Activated CD8-positive, alpha-beta memory T cell treated with anti-CD3 and anti-CD28 coated beads, Interleukin-2, amount 10 ng/mL, durations not matched to agents 7 days and 5 days (primary cell): ENCODE measurements around the gene ALKBH7. TPM values are rescaled to one million over a fixed set of nuclear protein-coding genes. Genes with fewer than 3 reads are reported as not detected.

Source experiments
- ATAC-seq: fragments of 150-1000 bp; cut with Tn5 transposase; one replicate; pipeline ENCODE4 v1.10.0; 2021; ENCODE audit warnings: moderate library complexity
- CTCF ChIA-PET: fragments of 350-600 bp; sonication (Branson Sonifier 250); formaldehyde crosslinking; loops from one replicate; lab custom pipeline; 2021; ENCODE audit warnings: antibody characterized with exemption; lab: Charles Lee
- DNase-seq: peaks from one replicate; pipeline ENCODE4 v3.0.0-alpha.2; 2020
- H3K27ac Mint-ChIP-seq: one replicate; pipeline ENCODE4 v1.8.0; 2021; ENCODE audit warnings: mild to moderate bottlenecking, mixed read lengths
- H3K27me3 Mint-ChIP-seq: one replicate; pipeline ENCODE4 v1.8.0; 2021; ENCODE audit warnings: mixed read lengths
- H3K36me3 Mint-ChIP-seq: one replicate; pipeline ENCODE4 v1.8.0; 2021; ENCODE audit warnings: mild to moderate bottlenecking, mixed read lengths
- H3K4me1 Mint-ChIP-seq: one replicate; pipeline ENCODE4 v1.8.0; 2021; ENCODE audit warnings: mixed read lengths
- H3K4me3 Mint-ChIP-seq: one replicate; pipeline ENCODE4 v1.8.0; 2021; ENCODE audit warnings: mild to moderate bottlenecking, moderate library complexity, mixed read lengths
- H3K9me3 Mint-ChIP-seq: one replicate; pipeline ENCODE4 v1.8.0; 2022; ENCODE audit warnings: low read depth, mixed read lengths
- total RNA-seq, 2 experiments: library from RNA; stranded (reverse); gene quantifications; one replicate each; pipeline ENCODE4 v1.2.3, GENCODE V29; 2021

Gene ALKBH7
- total RNA-seq, 2 experiments from 2014 or later = 31.9 to 45.8 TPM

DNA sequence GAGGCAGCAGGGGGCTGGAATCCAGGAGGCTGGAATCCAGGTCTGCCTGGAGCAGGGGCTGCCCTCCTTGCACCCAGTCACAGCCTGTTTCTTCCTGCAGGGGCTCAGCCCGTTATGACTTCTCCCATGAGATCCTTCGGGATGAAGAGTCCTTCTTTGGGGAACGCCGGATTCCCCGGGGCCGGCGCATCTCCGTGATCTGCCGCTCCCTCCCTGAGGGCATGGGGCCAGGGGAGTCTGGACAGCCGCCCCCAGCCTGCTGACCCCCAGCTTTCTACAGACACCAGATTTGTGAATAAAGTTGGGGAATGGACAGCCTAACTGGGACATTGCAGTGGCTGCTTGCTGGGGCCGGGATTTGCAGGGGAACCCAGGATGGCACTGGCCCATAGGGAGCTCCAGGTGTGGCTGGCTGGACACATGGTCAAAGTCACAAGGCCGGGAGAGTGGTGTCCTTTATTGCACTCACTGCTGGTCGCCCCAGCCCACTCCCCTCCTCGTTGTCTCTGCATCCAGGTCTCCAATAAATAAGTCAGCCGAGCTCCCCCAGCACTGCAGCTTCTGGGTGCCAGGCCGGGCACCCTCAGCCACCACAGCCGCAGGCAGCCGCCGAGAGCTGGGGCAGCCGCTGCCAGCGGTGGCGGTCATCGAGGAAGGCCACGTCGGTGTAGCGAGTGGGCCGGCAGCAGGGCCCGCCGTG, 2.3 kb downstream of the ALKBH7 start:
- Mint-ChIP-seq H3K4me1 (peaks cover 13% of the 10 kb centered on the region), H3K27ac (no peak overlapping the region), H3K9me3 (no peaks in the 10 kb centered on the region), H3K27me3 (no peaks in the 10 kb centered on the region), H3K36me3 (peaks cover 4% of the 10 kb centered on the region), H3K4me3 (no peak overlapping the region)
- DNase-seq = no peak
- ATAC-seq = no peak
- CTCF ChIA-PET = no interaction called here

DNA sequence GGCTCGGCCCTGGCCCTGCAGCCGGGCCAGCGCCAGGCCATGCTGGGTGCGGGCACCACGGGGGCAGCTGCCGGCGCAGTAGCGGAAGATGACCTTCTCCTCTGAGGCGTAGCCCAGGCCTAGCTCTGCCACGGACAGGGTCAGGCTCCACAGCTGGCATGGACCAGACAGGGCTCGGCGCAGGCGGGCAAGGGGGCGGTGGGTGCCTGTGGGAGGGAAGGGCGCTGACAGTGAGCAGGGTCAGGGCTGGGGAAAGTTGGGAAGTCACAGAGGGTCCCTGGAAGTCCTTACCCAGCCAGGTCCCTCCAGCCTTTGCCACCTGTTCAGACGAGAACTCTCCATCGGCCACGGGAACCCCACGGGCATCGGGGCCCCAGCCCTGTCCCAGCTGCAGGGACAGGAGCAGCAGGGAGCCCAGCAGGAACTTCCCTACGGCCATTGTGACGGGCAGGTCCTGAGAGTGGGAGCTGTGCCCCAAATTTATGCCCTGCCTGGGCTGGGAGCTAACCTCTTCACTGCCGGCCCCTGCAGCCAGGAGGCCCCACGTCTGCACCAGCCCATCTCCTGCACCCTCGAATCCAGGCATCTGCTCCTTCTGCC, 2.9 kb downstream of the ALKBH7 start, which contains the start of gene PSPN:
PSPN (minus strand) TSS at position 523 of the 600 bp plus-strand sequence; CDS start at position 439, 84 bp downstream.
- H3K36me3 Mint-ChIP-seq = peaks cover 10% of the 10 kb centered on the region
- ATAC-seq = no peak
- H3K27ac Mint-ChIP-seq = no peak within 1 kb of the TSS
- no peak within 1 kb of the TSS for H3K4me3 Mint-ChIP-seq
- H3K27me3 Mint-ChIP-seq = no peaks in the 10 kb centered on the region
- CTCF ChIA-PET = no interaction called here
- DNase-seq = no peak
- H3K9me3 Mint-ChIP-seq = no peaks in the 10 kb centered on the region
- H3K4me1 Mint-ChIP-seq = peaks cover 12% of the 10 kb centered on the region

DNA sequence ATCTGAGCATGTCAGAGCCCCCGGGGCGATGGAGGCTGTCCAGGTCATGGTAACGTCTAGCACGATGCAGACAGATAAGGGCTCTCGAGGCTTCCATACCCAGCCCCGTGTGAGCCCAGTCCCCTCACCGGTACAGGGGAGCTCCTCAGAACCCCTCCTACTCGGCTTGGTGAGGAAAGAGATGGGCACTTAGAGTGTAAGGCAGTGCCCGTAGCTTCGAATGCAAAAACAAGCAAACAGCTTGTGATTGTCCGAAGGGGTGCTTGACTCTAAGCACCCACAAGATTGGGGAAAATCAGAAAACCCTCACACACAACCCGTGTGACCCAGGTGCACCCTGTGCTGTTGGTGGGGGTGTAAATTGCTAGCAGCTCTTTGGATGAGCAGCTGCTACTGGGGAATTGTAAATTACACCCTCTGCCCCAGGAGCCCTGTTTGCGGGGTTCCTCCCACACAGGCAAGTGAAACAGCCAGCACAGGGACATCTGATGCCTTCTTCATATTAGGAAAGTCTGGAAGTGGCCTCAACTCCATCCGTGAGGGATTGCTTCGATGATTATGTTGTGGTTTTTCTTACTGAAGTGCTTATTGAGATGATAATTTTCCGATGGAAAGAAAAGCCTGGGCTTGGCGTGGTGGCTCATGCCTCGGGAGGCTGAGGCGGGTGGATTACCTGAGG, 4.1 kb downstream of the ALKBH7 start:
- H3K9me3 Mint-ChIP-seq = no peaks in the 10 kb centered on the region
- no peak for ATAC-seq
- DNase-seq = no peak
- H3K27me3 Mint-ChIP-seq = no peaks in the 10 kb centered on the region
- CTCF ChIA-PET = no interaction called here
- no peak overlapping the region for H3K27ac Mint-ChIP-seq
- H3K36me3 Mint-ChIP-seq = peaks cover 19% of the 10 kb centered on the region
- H3K4me1 Mint-ChIP-seq = peaks cover 12% of the 10 kb centered on the region
- H3K4me3 Mint-ChIP-seq = no peak overlapping the region

DNA sequence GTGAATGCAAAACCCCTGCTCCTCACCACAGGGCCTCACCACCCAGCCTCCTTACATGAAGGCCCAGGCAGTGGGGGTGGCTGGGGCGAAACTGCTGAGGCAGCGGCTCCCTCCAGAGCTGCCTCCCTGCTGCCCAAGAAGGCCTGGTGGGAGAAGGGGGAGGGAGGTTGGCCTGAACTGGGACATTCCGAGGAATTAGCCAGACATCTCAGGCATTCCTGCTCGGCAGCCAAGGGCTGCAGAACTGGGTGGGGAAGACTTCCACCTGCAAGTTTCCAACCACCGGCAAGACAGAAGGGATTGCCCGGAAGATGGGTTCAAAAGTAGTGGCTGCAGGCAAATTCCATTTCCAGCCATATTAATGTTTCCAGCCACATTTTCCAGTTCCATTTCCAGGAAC, 5.4 kb downstream of the ALKBH7 start:
- Mint-ChIP-seq H3K27ac (no peak overlapping the region), H3K36me3 (peaks cover 27% of the 10 kb centered on the region), H3K4me1 (peaks cover 8% of the 10 kb centered on the region), H3K4me3 (no peak overlapping the region), H3K9me3 (no peaks in the 10 kb centered on the region), H3K27me3 (no peaks in the 10 kb centered on the region)
- CTCF ChIA-PET = no interaction called here
- ATAC-seq (no peak), DNase-seq (no peak)

DNA sequence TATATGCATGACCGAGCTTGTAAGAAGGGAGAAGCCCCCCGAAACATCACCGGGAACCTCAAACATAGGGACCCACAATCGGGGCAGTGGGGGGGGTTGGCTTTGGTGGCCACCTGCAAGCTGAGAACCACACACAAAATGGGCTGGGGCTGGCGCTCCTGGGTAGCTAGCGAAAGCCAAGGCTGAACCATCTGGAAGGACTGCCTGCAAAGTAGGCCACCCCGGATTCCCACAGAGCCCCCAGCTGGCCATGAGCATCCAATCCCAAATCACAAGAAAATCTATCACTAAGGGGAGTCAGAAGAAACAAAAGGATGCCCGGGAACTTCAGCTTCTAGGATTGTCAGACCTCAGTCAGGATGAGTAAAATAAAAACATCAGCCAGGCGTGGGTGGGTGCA, 5.9 kb downstream of the ALKBH7 start:
- Mint-ChIP-seq H3K4me1 (peaks cover 6% of the 10 kb centered on the region), H3K9me3 (no peaks in the 10 kb centered on the region), H3K27ac (no peak overlapping the region), H3K27me3 (no peaks in the 10 kb centered on the region), H3K36me3 (peaks cover 31% of the 10 kb centered on the region), H3K4me3 (no peak overlapping the region)
- CTCF ChIA-PET = no interaction called here
- ATAC-seq (no peak), DNase-seq (no peak)

DNA sequence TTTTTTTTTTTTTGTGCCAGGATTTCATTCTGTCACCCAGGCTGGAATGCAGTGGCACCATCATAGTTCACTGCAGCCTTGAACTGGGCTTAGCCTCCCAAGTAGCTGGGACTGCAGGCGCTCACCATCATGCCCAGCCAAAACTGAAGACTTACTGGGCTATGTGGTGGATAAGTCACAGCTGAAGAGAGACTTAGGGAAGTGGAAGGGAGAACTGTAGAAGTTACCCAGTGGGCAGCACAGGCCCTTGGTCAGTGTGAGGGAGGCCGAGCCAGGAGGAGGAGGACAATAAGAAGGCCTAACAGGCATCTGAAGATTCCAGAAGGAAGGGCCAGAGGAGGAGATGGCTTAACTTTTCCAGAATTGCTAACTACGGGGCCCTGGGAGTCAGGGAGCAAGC, 7.2 kb downstream of the ALKBH7 start:
- Mint-ChIP-seq H3K9me3 (no peaks in the 10 kb centered on the region), H3K4me3 (no peak overlapping the region), H3K27me3 (no peaks in the 10 kb centered on the region), H3K4me1 (peaks cover under 1% of the 10 kb centered on the region), H3K27ac (no peak overlapping the region), H3K36me3 (peaks cover 36% of the 10 kb centered on the region)
- no peak for ATAC-seq
- DNase-seq = no peak
- CTCF ChIA-PET = no interaction called here

DNA sequence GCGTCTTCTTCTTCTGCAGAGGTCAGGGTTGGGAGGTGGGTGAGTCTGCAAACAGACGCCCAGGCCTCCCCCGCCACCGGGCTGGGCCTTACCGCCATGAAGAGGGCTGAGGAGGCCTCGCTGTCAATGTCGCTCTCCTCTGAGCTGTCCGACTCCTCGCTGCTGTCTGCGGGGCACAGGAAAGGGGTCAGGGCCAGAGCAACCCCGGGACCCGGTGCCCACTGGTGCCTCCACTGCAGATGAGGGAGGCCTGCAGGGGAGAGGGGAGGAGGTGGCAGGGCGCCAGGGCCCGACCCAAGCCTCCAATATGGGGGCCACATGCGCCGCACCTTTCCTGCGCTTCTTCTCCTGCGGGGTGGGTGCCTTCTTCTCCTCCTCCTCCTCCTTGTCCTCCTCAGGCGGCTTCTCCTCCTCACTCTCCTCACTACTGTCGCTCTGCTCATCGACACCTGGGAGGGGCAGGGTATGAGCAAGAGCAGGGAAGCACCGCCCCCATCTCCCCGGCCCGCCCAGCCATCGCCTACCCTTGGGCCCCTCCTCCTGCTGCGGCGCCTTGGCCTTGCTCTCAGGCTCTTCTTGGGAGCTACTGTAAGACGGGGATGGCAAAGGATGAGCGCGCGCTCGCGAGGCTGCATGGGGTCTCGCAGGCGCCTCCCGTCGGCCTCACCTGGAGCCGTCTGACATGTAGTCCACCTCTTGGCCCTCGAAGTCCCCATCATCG, 8.6 kb downstream of the ALKBH7 start:
- peaks cover 44% of the 10 kb centered on the region for H3K36me3 Mint-ChIP-seq
- ATAC-seq (no peak), DNase-seq (no peak)
- H3K4me1 Mint-ChIP-seq = no peaks in the 10 kb centered on the region
- CTCF ChIA-PET = no interaction called here
- H3K27me3 Mint-ChIP-seq = no peaks in the 10 kb centered on the region
- no peaks in the 10 kb centered on the region for H3K9me3 Mint-ChIP-seq
- no peak overlapping the region for H3K27ac Mint-ChIP-seq
- no peak overlapping the region for H3K4me3 Mint-ChIP-seq

DNA sequence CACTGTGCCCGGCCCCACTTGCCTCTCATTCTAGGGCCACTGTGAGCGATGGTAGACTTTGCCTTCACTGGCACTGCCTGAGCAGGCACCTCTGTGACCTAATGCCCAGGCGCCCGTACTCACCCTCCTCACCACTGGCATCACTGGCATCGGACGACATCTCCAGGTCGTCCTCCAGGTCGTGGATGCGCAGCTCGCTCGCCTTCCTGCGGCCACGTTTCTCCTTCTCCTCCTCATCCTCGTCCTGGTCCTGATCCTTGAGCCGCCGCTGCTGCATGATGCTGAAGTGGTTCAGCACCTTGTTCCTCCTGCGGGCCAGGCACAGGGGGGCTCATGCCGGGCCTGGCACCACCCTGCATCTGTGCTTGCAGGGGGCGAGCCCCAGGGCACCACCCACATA, 10.6 kb downstream of the ALKBH7 start:
- Mint-ChIP-seq H3K27me3 (no peaks in the 10 kb centered on the region), H3K27ac (no peak overlapping the region), H3K9me3 (no peaks in the 10 kb centered on the region), H3K4me3 (no peak overlapping the region), H3K4me1 (no peaks in the 10 kb centered on the region), H3K36me3 (peaks cover 50% of the 10 kb centered on the region)
- ATAC-seq (no peak), DNase-seq (no peak)
- CTCF ChIA-PET = no interaction called here

DNA sequence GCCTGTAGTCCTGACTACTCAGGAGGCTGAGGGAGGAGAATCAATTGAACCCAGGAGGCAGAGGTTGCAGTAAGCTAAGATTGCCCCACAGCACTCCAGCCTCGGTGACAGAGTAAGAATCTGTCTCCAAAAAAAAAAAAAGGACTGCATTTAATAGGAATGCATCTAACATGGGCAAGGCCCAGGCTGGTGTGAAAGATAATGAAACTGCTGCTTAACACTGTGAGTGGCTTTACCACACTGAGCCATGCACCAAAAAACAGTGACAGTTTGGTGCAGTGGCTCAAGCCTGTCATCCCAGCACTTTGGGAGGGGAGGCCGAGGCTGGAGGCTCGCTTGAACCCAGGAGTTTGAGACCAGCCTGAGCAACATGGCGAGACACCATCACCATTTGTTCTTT, 11.8 kb downstream of the ALKBH7 start:
- DNase-seq (no peak), ATAC-seq (no peak)
- Mint-ChIP-seq H3K4me1 (no peaks in the 10 kb centered on the region), H3K36me3 (peaks cover 56% of the 10 kb centered on the region), H3K27me3 (no peaks in the 10 kb centered on the region), H3K9me3 (no peaks in the 10 kb centered on the region), H3K27ac (no peak overlapping the region), H3K4me3 (no peak overlapping the region)
- CTCF ChIA-PET = no interaction called here

DNA sequence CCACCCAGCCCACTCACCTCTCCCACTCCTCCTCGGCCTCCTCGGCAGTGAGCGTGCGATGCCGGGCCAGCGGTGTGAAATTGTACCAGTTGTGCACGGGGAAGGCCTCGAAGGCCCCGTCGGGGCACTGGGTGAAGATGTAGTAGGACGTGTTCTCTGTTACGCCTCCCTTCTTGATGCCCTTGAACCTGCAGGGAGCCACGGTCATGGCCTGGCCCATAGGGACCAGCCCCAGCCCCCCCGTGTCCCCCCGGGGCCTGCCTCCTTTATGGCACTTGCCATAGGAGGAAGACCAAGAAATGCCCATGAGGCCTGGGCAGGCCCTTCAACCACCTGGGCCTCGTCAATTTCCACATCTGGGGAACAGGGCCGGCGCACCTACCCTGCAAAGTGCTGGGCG, 14.8 kb downstream of the ALKBH7 start:
- Mint-ChIP-seq H3K36me3 (peaks cover 48% of the 10 kb centered on the region), H3K27ac (no peak overlapping the region), H3K4me1 (peaks cover 16% of the 10 kb centered on the region), H3K9me3 (no peaks in the 10 kb centered on the region), H3K4me3 (no peak overlapping the region), H3K27me3 (no peaks in the 10 kb centered on the region)
- DNase-seq (no peak), ATAC-seq (no peak)
- CTCF ChIA-PET = no interaction called here

DNA sequence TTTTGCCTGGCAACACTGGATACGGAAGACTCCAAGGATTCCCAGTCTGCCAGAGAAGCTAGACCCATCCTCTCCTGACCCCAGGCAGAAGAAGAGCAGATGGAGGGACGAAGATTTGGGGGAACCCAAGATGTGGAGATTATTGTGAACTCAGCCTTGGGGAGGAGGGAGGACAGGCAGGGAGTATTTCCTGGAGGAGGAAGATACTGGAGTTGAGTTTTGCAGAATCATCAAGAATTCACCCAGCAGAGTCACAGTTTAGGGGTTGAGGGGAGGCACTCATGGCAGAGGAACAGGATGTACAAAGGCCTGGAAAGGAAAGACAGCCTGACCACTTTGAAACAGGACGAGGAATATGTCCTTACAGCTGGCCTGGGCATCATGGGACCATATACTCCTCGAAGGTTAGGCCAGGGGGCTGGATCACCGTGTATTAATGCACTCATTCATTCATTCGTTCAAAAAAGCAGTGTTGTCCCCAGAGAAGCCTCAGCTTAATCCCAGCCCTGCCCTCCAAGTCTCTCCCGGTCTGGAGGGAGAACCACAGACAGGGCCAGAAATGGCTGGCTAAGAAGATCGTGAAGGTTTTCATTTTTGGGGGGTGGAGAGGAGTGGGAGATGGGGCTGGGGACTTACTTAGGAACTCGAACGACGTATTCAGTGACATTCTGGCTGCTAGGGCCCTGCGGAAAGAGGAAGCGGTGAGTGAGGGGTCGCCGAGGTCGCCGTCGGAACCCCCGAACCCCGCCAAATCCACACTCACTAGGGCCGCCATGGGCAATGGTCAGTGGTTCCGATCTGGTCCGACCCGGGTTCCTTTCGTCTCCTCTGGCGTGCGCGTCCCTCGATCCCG, 19.9 kb downstream of the ALKBH7 start:
- peak overlapping the region; percentile 91 for H3K4me3 Mint-ChIP-seq
- DNase-seq (no peak), ATAC-seq (peak; percentile 0)
- H3K9me3 Mint-ChIP-seq = no peaks in the 10 kb centered on the region
- H3K36me3 Mint-ChIP-seq = peaks cover 25% of the 10 kb centered on the region
- no peaks in the 10 kb centered on the region for H3K27me3 Mint-ChIP-seq
- CTCF ChIA-PET = interaction anchor here (0.9 to 1.4 kb wide), 2 partner anchors 33 to 112 kb away, joined by 3 to 5 read pairs; no protein-coding TSS in a partner anchor
- peaks cover 26% of the 10 kb centered on the region for H3K4me1 Mint-ChIP-seq
- peak overlapping the region; percentile 90 for H3K27ac Mint-ChIP-seq

DNA sequence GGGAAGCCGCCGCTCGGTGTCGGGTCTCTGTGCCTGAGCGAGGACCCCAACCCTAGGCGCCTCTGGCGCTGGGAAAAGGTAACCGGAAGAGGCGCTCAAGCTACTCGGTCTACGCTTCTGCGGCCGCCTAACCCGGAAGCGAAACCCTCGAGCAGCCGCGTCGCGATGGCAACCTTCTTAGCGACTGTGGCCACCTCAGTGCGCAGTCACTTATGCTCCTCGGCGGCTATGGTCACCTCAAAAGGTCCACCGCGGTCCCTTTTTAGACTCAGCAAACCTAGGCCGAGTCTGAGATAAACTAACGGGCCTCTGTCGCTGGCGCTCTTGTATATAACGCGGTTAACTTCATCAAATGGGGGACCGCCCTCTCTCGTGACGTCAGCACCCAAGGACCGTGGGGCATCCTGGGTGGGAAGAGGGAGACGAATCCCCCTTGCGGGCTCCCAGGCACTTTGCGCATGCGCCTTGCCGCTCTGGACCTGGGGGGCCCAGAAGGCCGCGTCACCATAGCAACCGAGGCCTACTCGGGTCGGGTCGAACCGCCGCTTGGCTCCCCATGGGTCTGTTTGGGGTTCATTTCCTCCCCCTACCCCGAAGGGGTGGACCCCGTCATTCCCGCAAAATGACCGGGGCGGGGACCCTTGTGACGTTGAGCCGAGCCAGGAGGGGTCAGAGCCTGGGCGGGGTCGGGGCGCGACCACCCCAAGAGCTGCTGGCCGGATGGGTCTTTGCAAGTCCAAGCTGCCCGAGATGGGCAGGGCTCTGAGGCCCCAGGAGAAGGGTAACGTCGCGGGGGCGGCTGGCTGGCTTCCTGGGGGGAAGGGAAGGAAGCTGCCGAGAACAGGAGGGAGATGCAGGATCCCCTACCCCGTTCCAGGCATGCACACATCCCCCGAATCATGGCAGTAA, 20.7 kb downstream of the ALKBH7 start, which contains the start of gene GTF2F1:
GTF2F1 (minus strand) TSS at position 91 of the 909 bp plus-strand sequence. CDS start 169 bp downstream, outside the sequence.
- peak within 1 kb of the TSS; percentile 91 for H3K4me3 Mint-ChIP-seq
- peak within 1 kb of the TSS; percentile 90 for H3K27ac Mint-ChIP-seq
- DNase-seq = peak; percentile 96
- H3K4me1 Mint-ChIP-seq = peaks cover 26% of the 10 kb centered on the region
- H3K27me3 Mint-ChIP-seq = no peaks in the 10 kb centered on the region
- no peaks in the 10 kb centered on the region for H3K9me3 Mint-ChIP-seq
- peak; percentile 86 for ATAC-seq
- peaks cover 22% of the 10 kb centered on the region for H3K36me3 Mint-ChIP-seq
- CTCF ChIA-PET = interaction anchor here (0.8 to 1.4 kb wide), 5 partner anchors 32 to 409 kb away, joined by 3 to 5 read pairs (median 3); no protein-coding TSS in a partner anchor
